HepG2 (cell line): ENCODE results near the gene ZC3H4. TPM values are rescaled to one million over a fixed set of nuclear protein-coding genes. Genes with fewer than 3 reads are reported as not detected.
A peak's percentile ranks its signal among the peaks of the same experiment; 100 is the strongest.

Source experiments
- ATAC-seq: fragments of 200-7000 bp; cut with Tn5 transposase; 3 replicates; pipeline ENCODE4 v1.9.1; 2020; ENCODE audit warnings: mild to moderate bottlenecking, moderate library complexity
- Bru-seq: library from RNA; stranded (reverse); fragments of 400-500 nt; gene quantifications from one replicate; lab custom pipeline; 2021; lab: Mats Ljungman, UMichigan
- BruChase-seq, 2 experiments: library from RNA; stranded (reverse); fragments of 400-500 nt; gene quantifications; one replicate each; lab custom pipeline; 2021; lab: Mats Ljungman, UMichigan
- BruUV-seq: library from RNA; stranded (reverse); fragments of 400-500 nt; replicated peaks from 2 replicates; lab custom pipeline; 2021; lab: Mats Ljungman, UMichigan
- CTCF ChIA-PET: fragments of 300-600 bp; formaldehyde crosslinking; extraction: SDS; loops from one replicate; lab custom pipeline; 2021; ENCODE audit warnings: low total read pairs, inconsistent platforms, low intra/inter-chr PET ratio; lab: Yijun Ruan, JAX
- POLR2A ChIA-PET: fragments of 350-600 bp; sonication (Branson Sonifier 250); formaldehyde crosslinking; loops from one replicate; lab custom pipeline; 2020; ENCODE audit warnings: antibody characterized with exemption, inconsistent platforms; lab: Yijun Ruan, JAX
- DNase-seq: peaks from one replicate; pipeline ENCODE4 v3.0.0-alpha.2; 2015; ENCODE audit warnings: low spot score
- FAIRE-seq: peaks from 3 replicates; lab custom pipeline; 2011; peaks lifted over from hg19 to GRCh38; lab: Jason Lieb, UNC
- H2AFZ ChIP-seq: one replicate; pipeline ENCODE4 v1.6.1; 2011; ENCODE audit warnings: low read length, inconsistent platforms
- H3K27ac ChIP-seq: fragments of 300-600 bp; 3 replicates; pipeline ENCODE4 v1.8.0; 2011; ENCODE audit warnings: mixed run types, mild to moderate bottlenecking, mixed read lengths, low read length, inconsistent platforms; ENCODE audit not compliant: insufficient read depth; ENCODE audit errors: extremely low read length
- H3K27me3 ChIP-seq, 2 experiments: fragments of 200-600 bp in 1 of 2; 2 replicates in 1 of 2; 3 replicates in 1 of 2; pipeline versions ENCODE4 v1.6.0 to v1.8.0; 2011; ENCODE audit warnings: low read length in 2 of 2, mild to moderate bottlenecking in 2 of 2, moderate library complexity in 2 of 2, inconsistent platforms in 1 of 2; ENCODE audit not compliant: insufficient read depth in 2 of 2, control insufficient read depth in 1 of 2
- H3K36me3 ChIP-seq, 2 experiments: fragments of 200-600 bp in 1 of 2; replicated peaks in 1 of 2; 2 replicates in 1 of 2; 3 replicates in 1 of 2; pipeline versions ENCODE4 v1.5.1 to v1.8.0; 2011; ENCODE audit warnings: low read length in 2 of 2, inconsistent platforms in 1 of 2; ENCODE audit not compliant: insufficient read depth in 2 of 2, control insufficient read depth in 1 of 2
- H3K4me1 ChIP-seq: 2 replicates; pipeline ENCODE4 v1.5.1; 2012; ENCODE audit warnings: low read length, inconsistent platforms; ENCODE audit not compliant: insufficient read depth
- H3K4me2 ChIP-seq: 2 replicates; pipeline ENCODE4 v1.6.0; 2011; ENCODE audit warnings: low read depth, low read length, inconsistent platforms
- H3K4me3 ChIP-seq, 3 experiments: fragments of 200-600 bp in 1 of 3; sonication (generic), shearing (Covaris generic) in 1 of 3; replicated peaks in 1 of 3; 2 replicates each; pipeline ENCODE4 v1.5.1; 2011 to 2016; ENCODE audit warnings: low read length in 3 of 3, inconsistent platforms in 2 of 3, low read depth in 2 of 3, mild to moderate bottlenecking in 2 of 3, control low read depth in 1 of 3, mixed read lengths in 1 of 3; ENCODE audit not compliant: insufficient read depth in 1 of 3
- H3K79me2 ChIP-seq: one replicate; pipeline ENCODE4 v1.6.1; 2011; ENCODE audit warnings: low read length, inconsistent platforms; ENCODE audit not compliant: insufficient read depth
- H3K9ac ChIP-seq: 2 replicates; pipeline ENCODE4 v1.6.0; 2011; ENCODE audit warnings: mild to moderate bottlenecking, low read depth, low read length, inconsistent platforms; ENCODE audit not compliant: insufficient read depth
- H3K9me3 ChIP-seq: 2 replicates; pipeline ENCODE4 v1.5.1; 2012; ENCODE audit warnings: mild to moderate bottlenecking, low read length
- H4K20me1 ChIP-seq: 2 replicates; pipeline ENCODE4 v1.6.0; 2011; ENCODE audit warnings: inconsistent platforms, mild to moderate bottlenecking, low read length, moderate library complexity; ENCODE audit not compliant: insufficient read depth
- GATA4 ChIP-seq: sonication (generic); IDR thresholded peaks from 2 replicates; pipeline ENCODE4 v1.6.1; 2016; ENCODE audit warnings: antibody characterized with exemption, low read depth, borderline replicate concordance
- NR2C2 ChIP-seq: sonication (generic); formaldehyde crosslinking; IDR thresholded peaks from 2 replicates; pipeline ENCODE4 v1.4.0; 2020; ENCODE audit warnings: missing genetic modification reagents, mild to moderate bottlenecking, moderate library complexity, borderline replicate concordance
- PITX1 ChIP-seq: sonication (generic); formaldehyde crosslinking; IDR thresholded peaks from 2 replicates; pipeline ENCODE4 v1.5.1; 2020; ENCODE audit warnings: mild to moderate bottlenecking, missing genetic modification reagents
- TFAP4 ChIP-seq: sonication (generic); IDR thresholded peaks from 2 replicates; pipeline ENCODE4 v1.6.1; 2016; ENCODE audit warnings: low read depth, borderline replicate concordance
- ZBED4 ChIP-seq: sonication (generic); formaldehyde crosslinking; IDR thresholded peaks from 2 replicates; pipeline ENCODE4 v1.4.0; 2020; ENCODE audit warnings: missing genetic modification reagents, borderline replicate concordance
- ZNF256 ChIP-seq: sonication (generic); formaldehyde crosslinking; conservative IDR thresholded peaks from 2 replicates; pipeline ENCODE4 v1.4.0; 2020; ENCODE audit warnings: missing genetic modification reagents
- ZNF281 ChIP-seq: sonication (generic); formaldehyde crosslinking; IDR thresholded peaks from 2 replicates; pipeline ENCODE4 v1.4.0; 2020; ENCODE audit warnings: missing genetic modification reagents, borderline replicate concordance
- ZSCAN25 ChIP-seq: sonication (generic); formaldehyde crosslinking; IDR thresholded peaks from 2 replicates; pipeline ENCODE4 v1.8.0; 2022; ENCODE audit warnings: mild to moderate bottlenecking, missing genetic modification reagents
- WGBS: methylation state at CpG from one replicate; pipeline ENCODE4 v1.1.6; 2017; ENCODE audit warnings: low lambda C conversion rate; 5-methylcytosine and 5-hydroxymethylcytosine counted together
- in situ Hi-C: cut with HindIII; loops from 2 replicates; pipeline ENCODE4 v1.10.0; 2017; ENCODE audit warnings: low pct_unique_long_range_greater_than_20kb; ENCODE audit not compliant: extremely low pct_ligation_motif_present
- intact Hi-C: fragments of 100-400 bp; cut with micrococcal nuclease; formaldehyde crosslinking; loops from one replicate; pipeline ENCODE4 v1.10.0; 2022; ENCODE audit not compliant: unreplicated experiment
- long read RNA-seq, 2 experiments: library from RNA in 1 of 2; library from polyadenylated mRNA in 1 of 2; stranded (forward) in 1 of 2; unstranded in 1 of 2; transcript quantifications; one replicate each; pipeline ENCODE4 v2.0.0, GENCODE V29; 2019 to 2022
- polyA minus RNA-seq, 3 experiments: library from RNA; depleted of rRNA, polyadenylated mRNA; stranded (reverse); fragments of >200 nt; gene quantifications; 2 replicates each; pipeline ENCODE4 v1.2.3, GENCODE V29; 2011; ENCODE audit warnings: low replicate concordance in 1 of 3
- polyA plus RNA-seq, 8 experiments: library from polyadenylated mRNA; depleted of rRNA in 3 of 8; stranded (reverse) in 7 of 8; unstranded in 1 of 8; fragments of >200 nt; fragmentation: Illumina TruSeq in 4 of 8; extraction: Trizol in 4 of 8; gene quantifications; 2 replicates each; pipeline versions ENCODE4 v1.2.1 to v1.2.3, GENCODE V29; 2011 to 2016; ENCODE audit warnings: low read depth in 4 of 8, missing spikeins in 1 of 8, mixed read lengths in 1 of 8; ENCODE audit not compliant: insufficient read depth in 1 of 8
- total RNA-seq, 5 experiments: library from RNA; depleted of rRNA; stranded (reverse); fragments of >200 nt; fragmentation: Illumina TruSeq; extraction: Trizol; gene quantifications; 2 replicates each; pipeline ENCODE4 v1.2.3, GENCODE V29; 2016; ENCODE audit warnings: low read depth in 1 of 5

The ZC3H4 gene
- 10.7 and 11.2 TPM in 2 replicates for total RNA-seq (2016; rRNA removed; fragmentation: Illumina TruSeq; extraction: Trizol)
- 1.5 and 1.6 TPM in 2 replicates for total RNA-seq (2016; cell fraction: cytosol; rRNA removed; fragmentation: Illumina TruSeq; extraction: Trizol; ENCODE audit: low read depth)
- 9.3 and 12.3 TPM in 2 replicates for total RNA-seq (2016; cell fraction: insoluble cytoplasmic fraction; rRNA removed; fragmentation: Illumina TruSeq; extraction: Trizol)
- 5.3 and 5.7 TPM in 2 replicates for total RNA-seq (2016; cell fraction: membrane; rRNA removed; fragmentation: Illumina TruSeq; extraction: Trizol)
- 13.6 and 15.3 TPM in 2 replicates for total RNA-seq (2016; cell fraction: nucleus; rRNA removed; fragmentation: Illumina TruSeq; extraction: Trizol)
- 1.8 and 2.7 TPM in 2 replicates for polyA plus RNA-seq (2011; rRNA removed)
- 1.0 and 1.3 TPM in 2 replicates for polyA plus RNA-seq (2011; cell fraction: cytosol; rRNA removed)
- 6.8 and 8.8 TPM in 2 replicates for polyA plus RNA-seq (2011; cell fraction: nucleus; rRNA removed)
- 9.4 and 14.6 TPM in 2 replicates for polyA plus RNA-seq (2012)
- 0.51 and 0.61 TPM in 2 replicates for polyA plus RNA-seq (2016; cell fraction: cytosol; fragmentation: Illumina TruSeq; extraction: Trizol; ENCODE audit: low read depth)
- 9.8 and 11.1 TPM in 2 replicates for polyA plus RNA-seq (2016; cell fraction: insoluble cytoplasmic fraction; fragmentation: Illumina TruSeq; extraction: Trizol; ENCODE audit: low read depth)
- polyA plus RNA-seq (2016; cell fraction: membrane; fragmentation: Illumina TruSeq; extraction: Trizol; ENCODE audit: low read depth), result 1.3 and 1.9 TPM in 2 replicates
- polyA plus RNA-seq (2016; cell fraction: nucleus; fragmentation: Illumina TruSeq; extraction: Trizol; ENCODE audit: insufficient read depth, low read depth), result 27.0 and 29.7 TPM in 2 replicates
- polyA minus RNA-seq (2011; rRNA and poly(A)+ RNA removed; ENCODE audit: low replicate concordance), result 7.1 and 12.2 TPM in 2 replicates
- 4.8 and 6.7 TPM in 2 replicates for polyA minus RNA-seq (2011; cell fraction: cytosol; rRNA and poly(A)+ RNA removed)
- 7.2 and 8.1 TPM in 2 replicates for polyA minus RNA-seq (2011; cell fraction: nucleus; rRNA and poly(A)+ RNA removed)
- percentile 85 among the genes with signal in this experiment for Bru-seq, nascent RNA
- percentile 87 among the genes with signal in this experiment for BruChase-seq, experiment 1, labeled RNA remaining after a 6-hour chase
- percentile 87 among the genes with signal in this experiment for BruChase-seq, experiment 2, labeled RNA remaining after a 2-hour chase
- long read RNA-seq, experiment 1, partial matches to known transcripts, result 0 of 24 reads
- long read RNA-seq, experiment 1, other reads (novel, unspliced or antisense), result 24 of 24 reads
- long read RNA-seq, experiment 2, partial matches to known transcripts, result 3 of 16 reads
- long read RNA-seq, experiment 2, other reads (novel, unspliced or antisense), result 13 of 16 reads

GRCh38 chr19:47112997-47113849, at the start of gene ZC3H4:
Gene ZC3H4, minus strand, starts transcription at chr19:47113776. Its CDS starts 1,192 bp downstream, at chr19:47112584.
- ChIA-PET POLR2A (interaction anchor here (0.6 to 11.5 kb wide), 31 partner anchors 10 to 513 kb away, joined by 3 to 456 read pairs (median 5); partner anchors contain the start of genes AP2S1, CCDC9, DHX34 and NPAS1), CTCF (no interaction called here)
- FAIRE-seq (peak; percentile 86), DNase-seq (peak; percentile 96), ATAC-seq (peak; percentile 88)
- no TSS peak for BruUV-seq
- no peaks in the 10 kb centered on the region for H3K9me3 ChIP-seq
- H3K4me3 ChIP-seq, result peak within 1 kb of the TSS; percentile 85 to 94 (median 88)
- H3K36me3 ChIP-seq, result peaks cover 0 to 1% of the 10 kb centered on the region in 2 experiments; a peak in 1 of 5 replicates
- no peaks in the 10 kb centered on the region; a peak in 1 of 5 replicates for H3K27me3 ChIP-seq
- intact Hi-C loops, result loop anchor here (1.0 kb wide), 1 partner anchor 17 kb away; no protein-coding TSS in a partner anchor
- under 1% methylated on average over 59 of the region's 59 CpGs for WGBS
- peaks cover 34% of the 10 kb centered on the region for H3K79me2 ChIP-seq
- in situ Hi-C loops, result no loop called here
- peak within 1 kb of the TSS; percentile 100 for H3K27ac ChIP-seq
- no peak within 1 kb of the TSS for H2AFZ ChIP-seq
- H3K9ac ChIP-seq, result peak within 1 kb of the TSS; percentile 100
- peak within 1 kb of the TSS; percentile 96 for H3K4me2 ChIP-seq
- peaks cover 38% of the 10 kb centered on the region for H3K4me1 ChIP-seq
- no peaks in the 10 kb centered on the region; the same call in 1 of the 2 replicates for H4K20me1 ChIP-seq
- TF ChIP-seq ZBED4 (CRISPR knock-in tag) (0 out of 2 replicates have a peak, but pooled peaks have one; percentile 73), NR2C2 (CRISPR knock-in tag) (no peak), TFAP4 (0 out of 2 replicates have a peak, but pooled peaks have one; percentile 36), PITX1 (0 out of 2 replicates have a peak, but pooled peaks have one; percentile 49), ZSCAN25 (CRISPR knock-in tag) (peak; percentile 86), ZNF281 (peak; percentile 62; the same call in 1 of the 2 replicates), ZNF256 (no peak), GATA4 (no peak; the same call in 1 of the 2 replicates)
